ENCODE data around the gene TGIF1.
A peak's percentile ranks its signal among the peaks of the same experiment; 100 is the strongest.

Gene TGIF1

DNA sequence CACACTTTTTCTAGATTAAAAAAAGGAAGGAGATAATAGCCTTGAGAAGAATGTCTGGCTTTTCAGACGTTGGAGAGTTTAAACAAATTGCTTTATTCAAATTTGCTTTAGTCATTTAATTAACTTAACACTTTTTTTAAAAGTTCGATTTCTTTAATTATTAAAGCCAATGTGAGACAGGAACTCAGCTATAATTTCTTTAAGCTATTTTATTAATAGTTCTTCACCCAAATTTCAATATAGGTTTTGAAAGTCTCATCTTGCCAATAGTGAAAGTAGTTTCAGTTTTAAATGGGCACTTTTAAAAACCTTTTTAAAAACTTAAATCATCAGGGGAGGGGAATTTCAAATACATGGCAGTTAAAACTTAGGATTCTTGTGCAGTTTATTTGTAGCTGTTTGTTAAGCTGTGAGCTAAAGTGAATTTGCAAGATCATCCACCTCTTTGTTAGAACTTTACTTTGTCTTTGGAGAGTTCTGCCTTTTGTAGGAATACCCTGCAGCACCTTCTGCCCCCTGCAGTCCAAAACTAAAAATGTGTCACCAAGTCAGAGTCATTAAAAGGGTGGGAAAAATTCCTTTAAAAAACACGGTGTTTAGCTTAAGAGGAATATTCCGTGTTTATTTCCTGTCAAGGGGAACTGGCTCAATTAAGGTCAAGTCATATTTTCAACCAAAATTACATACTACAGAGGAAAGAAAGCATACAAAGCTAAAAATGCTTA, 4.6 kb downstream of the TGIF1 start:
- Histone ChIP-seq H3K9me3 (ENCODE audit: control insufficient read depth, low read length) (no peaks in the 10 kb centered on the region), H3K4me3 (ENCODE audit: low read depth, low read length) (peak overlapping the region; percentile 42), H3K27ac (peak overlapping the region; percentile 99), H3K4me1 (peaks cover 14% of the 10 kb centered on the region), H3K79me2 (peaks cover 6% of the 10 kb centered on the region), H3K9ac (peak overlapping the region; percentile 17), H3K36me3 (ENCODE audit: control insufficient read depth, insufficient read depth, low read length) (no peaks in the 10 kb centered on the region), H3K4me2 (ENCODE audit: low read length) (peak overlapping the region; percentile 60), H3K27me3 (ENCODE audit: control insufficient read depth, insufficient read depth, low read length) (no peaks in the 10 kb centered on the region), H2AFZ (peak overlapping the region; percentile 71)
- TF ChIP-seq, protein P1, sequence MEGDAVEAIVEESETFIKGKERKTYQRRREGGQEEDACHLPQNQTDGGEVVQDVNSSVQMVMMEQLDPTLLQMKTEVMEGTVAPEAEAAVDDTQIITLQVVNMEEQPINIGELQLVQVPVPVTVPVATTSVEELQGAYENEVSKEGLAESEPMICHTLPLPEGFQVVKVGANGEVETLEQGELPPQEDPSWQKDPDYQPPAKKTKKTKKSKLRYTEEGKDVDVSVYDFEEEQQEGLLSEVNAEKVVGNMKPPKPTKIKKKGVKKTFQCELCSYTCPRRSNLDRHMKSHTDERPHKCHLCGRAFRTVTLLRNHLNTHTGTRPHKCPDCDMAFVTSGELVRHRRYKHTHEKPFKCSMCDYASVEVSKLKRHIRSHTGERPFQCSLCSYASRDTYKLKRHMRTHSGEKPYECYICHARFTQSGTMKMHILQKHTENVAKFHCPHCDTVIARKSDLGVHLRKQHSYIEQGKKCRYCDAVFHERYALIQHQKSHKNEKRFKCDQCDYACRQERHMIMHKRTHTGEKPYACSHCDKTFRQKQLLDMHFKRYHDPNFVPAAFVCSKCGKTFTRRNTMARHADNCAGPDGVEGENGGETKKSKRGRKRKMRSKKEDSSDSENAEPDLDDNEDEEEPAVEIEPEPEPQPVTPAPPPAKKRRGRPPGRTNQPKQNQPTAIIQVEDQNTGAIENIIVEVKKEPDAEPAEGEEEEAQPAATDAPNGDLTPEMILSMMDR (IDR thresholded peaks at IDR 0.05): peak; percentile 82

GRCh38 chr18:3455090-3455635, 5.2 kb downstream of the TGIF1 start:
- H3K4me2 ChIP-seq (ENCODE audit: low read length): no peak overlapping the region
- H3K27me3 ChIP-seq (ENCODE audit: control insufficient read depth, insufficient read depth, low read length): no peaks in the 10 kb centered on the region
- no peaks in the 10 kb centered on the region for H3K36me3 ChIP-seq (ENCODE audit: control insufficient read depth, insufficient read depth, low read length)
- TF ChIP-seq, protein P1 (IDR thresholded peaks at IDR 0.05): no peak
- no peak overlapping the region for H3K27ac ChIP-seq
- H3K4me1 ChIP-seq: peaks cover 14% of the 10 kb centered on the region
- H3K4me3 ChIP-seq (ENCODE audit: low read depth, low read length): peak overlapping the region; percentile 42
- no peaks in the 10 kb centered on the region for H3K9me3 ChIP-seq (ENCODE audit: control insufficient read depth, low read length)
- H2AFZ ChIP-seq: no peak overlapping the region
- peaks cover 6% of the 10 kb centered on the region for H3K79me2 ChIP-seq
- no peak overlapping the region for H3K9ac ChIP-seq

GRCh38 chr18:3455907-3456685, 6.1 kb downstream of the TGIF1 start:
- Histone ChIP-seq H3K4me2 (ENCODE audit: low read length) (no peak overlapping the region), H3K9me3 (ENCODE audit: control insufficient read depth, low read length) (no peaks in the 10 kb centered on the region), H3K9ac (no peak overlapping the region), H3K27ac (no peak overlapping the region), H3K4me3 (ENCODE audit: low read depth, low read length) (no peak overlapping the region), H3K79me2 (peaks cover 6% of the 10 kb centered on the region), H3K36me3 (ENCODE audit: control insufficient read depth, insufficient read depth, low read length) (no peaks in the 10 kb centered on the region), H2AFZ (no peak overlapping the region), H3K27me3 (ENCODE audit: control insufficient read depth, insufficient read depth, low read length) (no peaks in the 10 kb centered on the region), H3K4me1 (peaks cover 14% of the 10 kb centered on the region)
- TF ChIP-seq, protein P1 (IDR thresholded peaks at IDR 0.05): no peak

DNA sequence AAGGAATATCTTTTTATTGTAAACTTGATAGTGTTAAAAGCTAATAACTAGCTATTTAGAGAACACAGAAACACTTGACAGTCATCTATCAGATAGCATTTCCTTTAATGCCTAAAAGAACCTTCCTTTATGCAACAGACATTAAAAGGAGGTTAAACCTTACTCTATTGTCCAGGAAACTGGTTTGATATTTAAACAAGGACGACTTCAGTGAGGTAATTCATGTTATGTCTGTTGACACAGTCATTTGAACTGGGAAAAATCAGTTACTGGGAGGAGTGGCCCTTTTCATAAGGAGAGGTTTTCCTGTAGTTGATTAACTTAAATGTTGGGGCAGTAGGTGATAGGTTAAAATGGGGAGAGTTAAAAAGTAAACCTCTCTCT, 6.7 kb downstream of the TGIF1 start:
- Histone ChIP-seq H3K27ac (no peak overlapping the region), H3K36me3 (ENCODE audit: control insufficient read depth, insufficient read depth, low read length) (no peaks in the 10 kb centered on the region), H3K9ac (no peak overlapping the region), H2AFZ (no peak overlapping the region), H3K79me2 (peaks cover 6% of the 10 kb centered on the region), H3K4me3 (ENCODE audit: low read depth, low read length) (no peak overlapping the region), H3K4me1 (peaks cover 14% of the 10 kb centered on the region), H3K4me2 (ENCODE audit: low read length) (no peak overlapping the region), H3K27me3 (ENCODE audit: control insufficient read depth, insufficient read depth, low read length) (no peaks in the 10 kb centered on the region), H3K9me3 (ENCODE audit: control insufficient read depth, low read length) (no peaks in the 10 kb centered on the region)
- TF ChIP-seq, protein P1 (IDR thresholded peaks at IDR 0.05): no peak

All from parathyroid adenoma (tissue), 2 donors.